HG03354 (cell line): Measurements from ENCODE around the gene PIP5K1C.

Experiments used
- ATAC-seq: cut with Tn5 transposase; IDR thresholded peaks from one replicate; pipeline ENCODE4 v1.9.1; 2021; ENCODE audit warnings: mild to moderate bottlenecking; ENCODE audit not compliant: unreplicated experiment, poor library complexity, severe bottlenecking

The PIP5K1C gene

GRCh38 chr19:3695986-3696659 is 4.1 kb downstream of the PIP5K1C start:
- no peak for ATAC-seq

GRCh38 chr19:3695124-3695733 is 5.0 kb downstream of the PIP5K1C start:
- no peak for ATAC-seq

DNA sequence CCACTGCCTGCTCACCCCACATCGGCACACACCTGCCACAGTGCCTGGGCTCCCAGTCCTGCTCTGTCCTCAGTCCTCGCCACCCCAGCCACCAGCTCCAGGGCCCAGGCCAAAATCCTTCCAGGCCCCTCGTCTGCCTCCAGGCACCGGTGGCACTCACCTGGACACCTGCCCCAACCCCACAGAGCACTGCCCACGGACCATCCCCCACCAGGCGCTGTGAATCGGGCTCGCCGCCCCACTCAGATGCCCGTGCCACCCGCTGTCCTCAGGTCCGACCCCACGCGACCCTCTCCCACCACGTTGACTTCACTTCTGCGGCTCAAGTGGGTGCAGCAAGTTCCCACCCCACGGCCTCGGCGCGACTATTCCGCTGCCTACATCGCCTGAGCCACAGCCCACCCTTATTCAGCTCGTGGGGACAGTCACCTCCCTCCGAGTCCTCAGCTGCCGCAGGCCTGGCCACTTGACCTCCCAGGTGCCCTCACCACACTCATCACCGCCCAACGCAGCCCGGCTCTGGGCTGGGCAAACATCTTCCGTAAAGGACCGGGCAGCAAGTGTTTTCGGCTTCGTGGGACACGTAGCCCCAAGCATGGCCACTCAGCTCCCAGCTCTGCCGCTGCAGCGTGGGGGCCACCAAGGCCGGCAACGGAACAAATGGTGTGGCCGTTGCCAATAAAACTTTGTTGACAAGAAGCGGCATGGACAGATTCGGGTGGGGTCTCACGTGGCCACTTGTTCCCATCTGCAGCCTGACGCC is 5.7 kb downstream of the PIP5K1C start:
- no peak for ATAC-seq

- ATAC-seq: no peak
These were observed 7.0 kb downstream of the PIP5K1C start for GRCh38 chr19:3693025-3693925.

DNA sequence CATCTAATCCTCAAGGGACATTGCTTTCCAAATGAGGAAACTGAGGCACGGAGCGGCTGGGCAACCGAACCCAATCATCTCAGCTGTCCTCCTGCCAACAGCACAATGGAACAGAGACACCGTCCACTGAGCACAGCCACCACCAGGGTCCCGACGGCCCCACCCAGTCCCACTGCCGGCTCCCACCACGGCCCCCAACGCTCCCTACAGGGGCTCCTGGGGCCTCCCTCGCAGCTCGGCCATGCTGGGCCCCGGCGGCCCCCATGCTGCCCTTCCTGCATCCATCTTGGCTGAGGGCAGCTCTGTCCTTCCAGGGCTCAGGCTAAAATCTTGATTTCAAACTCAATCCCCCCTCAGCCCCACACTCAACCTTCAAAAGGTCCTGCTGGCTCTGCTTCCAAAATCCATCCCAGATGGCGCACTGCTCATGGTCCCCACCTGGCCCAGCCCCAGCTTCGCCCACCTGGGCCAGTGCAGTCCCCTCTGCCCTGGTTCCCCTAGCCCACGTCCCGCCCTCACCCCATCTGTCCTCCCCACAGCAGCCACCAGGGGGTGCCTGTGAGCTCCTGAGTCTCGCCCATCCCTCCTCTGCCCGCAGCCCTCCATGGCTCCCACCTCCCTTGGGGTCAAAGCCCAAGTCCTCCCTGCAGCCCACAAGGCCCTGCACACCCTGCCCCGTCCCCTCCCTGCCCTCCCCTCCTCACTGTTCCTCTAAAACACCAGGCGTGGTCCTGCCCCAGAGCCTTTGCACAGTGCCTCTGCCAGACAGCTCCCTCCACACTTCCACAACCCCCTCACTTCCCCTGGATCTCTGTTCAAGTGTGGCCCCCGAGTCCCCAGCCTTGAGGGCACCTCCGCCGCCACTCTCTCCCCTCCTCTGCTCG is 7.9 kb downstream of the PIP5K1C start:
- ATAC-seq: no peak

GRCh38 chr19:3691726-3692125 is 8.5 kb downstream of the PIP5K1C start:
- ATAC-seq: no peak

DNA sequence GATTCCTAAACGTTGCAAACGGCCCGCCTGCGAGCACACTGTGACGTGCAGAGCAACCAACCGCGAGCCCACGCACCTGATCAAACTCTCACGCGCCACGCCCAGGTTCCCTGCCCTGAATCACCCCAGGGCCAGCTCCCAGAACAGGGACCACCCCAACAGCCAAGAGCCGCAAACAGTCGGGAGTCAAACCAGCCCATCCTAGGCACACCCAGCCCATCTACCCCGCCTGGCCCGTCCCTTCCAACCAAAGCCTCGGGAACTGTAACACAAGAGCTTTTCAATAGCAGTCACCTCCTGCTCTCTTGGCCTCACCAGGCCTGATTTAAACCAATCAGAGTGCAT is 8.9 kb downstream of the PIP5K1C start:
- no peak for ATAC-seq

- ATAC-seq: no peak
These were observed 9.5 kb downstream of the PIP5K1C start for GRCh38 chr19:3690551-3691371.

DNA sequence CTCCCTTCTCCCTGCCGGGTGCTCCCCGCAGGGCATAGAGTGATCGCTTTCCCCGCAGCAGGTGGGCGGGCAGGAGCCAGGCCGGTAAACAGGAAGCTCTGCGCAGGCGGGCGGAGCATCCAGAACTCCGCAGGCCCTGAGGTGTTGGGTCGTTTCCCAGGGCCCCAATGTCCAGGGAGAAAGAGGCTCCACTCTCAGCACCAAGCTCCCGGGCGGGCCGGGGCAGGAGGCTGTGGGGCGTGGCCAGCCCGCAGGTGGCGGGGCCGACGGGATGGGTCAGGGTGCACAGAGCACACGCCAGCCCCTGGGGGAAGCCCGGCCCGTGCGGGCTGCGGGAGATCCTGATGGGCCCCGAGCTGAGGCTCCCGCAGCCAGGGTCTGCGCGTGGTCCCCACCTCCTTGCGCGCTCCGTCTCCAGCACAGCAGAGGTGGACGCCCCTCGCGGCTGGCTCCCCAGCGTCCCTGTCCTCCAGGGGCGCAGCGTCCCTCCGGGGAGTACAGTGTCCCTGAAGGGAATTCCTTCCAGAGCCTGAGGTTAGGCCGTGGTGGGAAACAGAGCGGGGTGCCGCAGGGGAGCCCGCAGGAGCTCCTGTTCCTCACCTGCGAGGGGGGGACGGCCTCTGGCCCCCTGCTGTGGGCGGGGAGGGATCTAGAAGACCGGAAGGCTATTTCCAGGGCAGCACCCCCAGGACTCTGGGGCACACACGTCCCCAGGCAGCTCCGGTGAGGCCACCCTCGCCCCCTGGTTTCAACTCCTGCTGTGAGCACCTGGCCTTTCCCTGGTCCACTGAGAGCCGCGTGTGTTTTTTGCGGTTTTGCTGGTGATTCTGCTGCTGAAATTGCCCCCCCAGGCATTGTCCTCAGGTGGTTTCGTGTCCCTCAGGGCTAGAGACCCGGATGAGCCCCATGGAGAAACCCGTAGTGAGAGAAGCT is 12.2 kb downstream of the PIP5K1C start:
- no peak for ATAC-seq

DNA sequence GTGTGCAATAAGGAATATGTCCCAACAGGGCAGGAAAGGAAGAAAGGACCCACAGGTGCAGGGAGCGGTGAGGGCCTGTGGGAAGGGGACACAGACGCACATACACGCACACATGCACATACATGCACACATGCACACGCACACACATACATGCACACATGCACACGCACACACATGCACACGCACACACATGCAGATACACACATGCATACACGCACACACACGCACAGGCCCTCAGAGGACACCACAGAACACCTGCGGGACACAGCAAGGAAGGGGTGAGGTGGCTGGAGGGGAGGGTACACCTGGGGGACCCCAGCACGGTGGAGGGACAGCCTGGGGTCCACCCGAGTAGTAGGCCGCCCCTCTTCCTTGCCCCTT is 12.9 kb downstream of the PIP5K1C start:
- ATAC-seq: no peak

DNA sequence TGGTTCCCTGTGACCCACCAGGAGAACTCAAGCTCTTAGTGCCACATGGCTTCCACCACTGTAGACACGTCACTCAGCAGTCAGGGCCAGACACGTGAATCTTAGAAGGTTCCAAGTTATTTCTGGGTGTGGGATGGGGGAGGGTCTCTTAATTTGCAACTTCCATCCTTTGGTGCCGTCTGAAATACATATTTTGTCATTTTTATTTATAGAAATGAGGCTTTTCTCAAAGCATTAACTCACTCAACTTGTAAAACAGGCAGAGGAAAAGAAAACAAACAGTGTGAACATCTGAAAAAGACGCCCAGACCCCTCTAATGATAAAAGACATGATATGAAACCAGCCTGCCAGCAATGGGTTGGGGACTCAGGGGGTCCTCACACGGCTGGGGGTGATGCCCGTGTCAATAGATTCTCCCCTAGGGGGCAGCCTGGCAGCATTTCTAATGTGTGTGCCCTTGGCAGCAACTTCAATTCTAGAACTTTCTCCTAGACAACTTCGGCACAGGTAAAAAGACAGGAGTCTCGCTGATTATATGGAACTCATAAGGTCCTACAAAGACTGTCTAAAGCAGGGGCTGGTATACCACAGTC is 15.4 kb downstream of the PIP5K1C start:
- ATAC-seq: no peak

GRCh38 chr19:3684054-3684816 is 16.0 kb downstream of the PIP5K1C start:
- ATAC-seq: no peak

- no peak for ATAC-seq
These were observed 16.7 kb downstream of the PIP5K1C start for GRCh38 chr19:3683405-3684053.

DNA sequence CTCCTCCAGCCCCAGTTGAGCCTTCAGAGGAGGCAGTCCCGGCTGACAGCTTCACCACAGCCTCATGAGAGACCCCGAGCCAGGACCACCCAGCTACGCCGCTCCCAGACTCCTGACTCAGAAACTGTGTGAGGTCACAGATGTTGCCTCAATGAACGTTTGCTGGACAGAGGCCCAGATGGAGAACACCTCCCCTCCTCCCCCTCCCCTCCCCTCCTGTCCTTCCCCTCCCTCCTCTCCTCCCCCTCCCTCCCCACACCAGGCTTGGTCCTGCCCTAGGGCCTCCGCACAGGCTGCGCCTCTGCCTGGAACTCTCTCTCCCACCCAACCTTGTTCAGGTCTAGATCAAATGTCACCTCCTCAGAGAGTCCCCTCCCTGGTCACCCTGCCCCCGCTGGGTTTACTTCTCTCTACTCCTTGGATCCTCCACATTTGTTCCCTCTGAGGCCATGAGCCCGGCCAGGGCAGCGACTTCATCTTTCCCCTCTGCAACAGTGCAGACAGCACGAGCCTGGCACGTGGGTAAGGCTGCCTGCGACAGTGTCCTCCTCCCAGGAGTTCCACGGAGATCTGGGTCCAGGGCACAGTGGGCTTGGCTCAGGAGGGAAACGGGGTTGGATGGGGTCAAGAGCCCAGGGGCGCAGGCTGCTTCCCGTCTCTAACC is 17.4 kb downstream of the PIP5K1C start:
- no peak for ATAC-seq

DNA sequence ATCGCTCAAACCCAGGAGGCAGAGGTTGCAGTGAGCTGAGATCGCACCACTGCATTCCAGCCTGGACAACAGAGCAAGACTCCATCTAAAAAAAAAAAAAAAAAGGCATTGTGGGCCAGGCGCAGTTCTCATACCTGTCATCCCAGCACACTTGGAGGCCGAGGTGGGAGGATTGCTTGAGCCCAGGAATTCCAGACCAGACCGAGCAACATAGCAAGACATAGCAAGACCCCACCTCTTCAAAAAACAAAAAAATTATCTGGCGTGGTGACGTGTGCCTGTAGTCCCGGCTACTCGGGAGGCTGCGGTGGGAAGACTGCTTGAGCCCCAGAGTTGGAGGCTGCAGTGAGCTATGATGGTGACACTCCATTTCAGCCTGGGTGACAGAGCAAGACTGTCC is 18.0 kb downstream of the PIP5K1C start:
- ATAC-seq: no peak
